Activated CD4-positive, alpha-beta T cell treated with anti-CD3 and anti-CD28 coated beads, Interleukin-2, Interleukin-6, amounts not matched to agents 100 ng/mL and 50 ng/mL, durations not matched to agents 16 hours and 8 hours (primary cell): ENCODE measurements around the gene NCMAP.

Experiments
- DNase-seq: peaks from one replicate; pipeline ENCODE4 v3.0.0-alpha.2; 2020

The NCMAP gene

DNA sequence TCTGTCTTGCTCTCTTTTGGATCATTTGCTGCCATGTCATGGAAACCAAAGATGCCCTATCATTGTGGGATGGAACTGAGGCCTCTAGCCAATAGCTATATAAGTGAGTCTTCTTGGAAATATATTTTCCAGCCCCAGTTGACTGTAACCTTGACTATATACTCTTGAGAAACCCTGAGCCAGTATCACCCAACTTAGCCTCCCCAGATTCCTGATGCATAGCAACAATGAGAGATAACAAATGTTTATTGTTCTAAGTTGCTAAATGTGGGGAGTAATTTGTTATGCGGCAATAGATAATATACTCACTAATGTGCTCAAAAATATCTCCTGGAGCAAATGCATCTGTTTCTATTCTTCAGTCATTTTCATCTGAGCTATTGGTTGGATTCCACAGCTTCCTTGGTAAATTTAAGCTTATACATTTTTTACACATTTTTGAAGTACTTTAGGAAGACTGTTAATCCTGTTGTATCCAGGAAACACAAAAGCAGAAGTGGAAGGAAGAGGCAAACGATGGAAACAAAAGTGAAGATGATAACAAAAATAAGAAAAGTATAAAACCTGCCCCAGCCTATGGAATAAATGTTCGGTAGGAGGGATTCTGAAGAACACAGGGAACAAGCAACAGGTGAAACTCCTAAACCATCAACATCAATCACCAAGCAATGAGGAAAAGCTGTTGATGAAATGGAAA, 80.9 kb downstream of the NCMAP start:
- DNase-seq = no peak

DNA sequence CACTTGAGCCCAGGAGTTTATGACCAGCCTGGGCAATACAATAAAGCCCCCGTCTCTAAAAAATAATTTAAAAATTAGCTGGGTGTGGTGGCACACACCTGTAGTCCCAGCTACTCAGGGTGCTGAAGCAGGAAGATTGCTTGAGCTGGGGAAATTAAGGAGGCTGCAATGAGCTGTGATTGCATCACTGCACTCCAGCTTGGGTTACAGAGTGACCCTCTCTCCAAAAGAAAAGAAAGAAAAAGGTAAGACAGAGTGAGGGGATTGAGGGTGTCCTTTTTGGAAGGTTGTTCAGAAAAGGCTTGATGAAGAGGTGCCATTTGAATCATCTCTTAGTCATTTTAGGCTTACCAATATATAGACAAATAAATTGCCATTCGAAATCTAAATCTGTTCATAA, 83.2 kb downstream of the NCMAP start:
- DNase-seq = no peak

DNA sequence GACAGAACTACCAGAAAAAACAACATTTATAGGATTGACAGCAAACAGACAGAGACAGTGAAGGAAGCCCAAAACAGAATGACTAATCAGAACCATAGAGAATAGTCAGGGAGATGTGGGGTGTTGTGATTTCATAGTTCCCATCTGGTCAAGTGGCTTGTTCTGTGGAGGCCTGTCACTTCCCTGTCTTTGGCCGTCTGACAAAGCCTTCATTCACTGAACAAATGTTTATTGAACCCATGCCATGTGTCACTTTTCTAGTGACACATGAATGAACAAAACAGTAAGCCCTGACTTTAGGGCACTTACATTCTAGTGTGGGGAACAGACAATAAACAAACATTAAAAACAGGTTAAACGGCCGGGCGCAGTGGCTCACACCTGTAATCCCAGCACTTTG, 84.0 kb downstream of the NCMAP start:
- DNase-seq = no peak

DNA sequence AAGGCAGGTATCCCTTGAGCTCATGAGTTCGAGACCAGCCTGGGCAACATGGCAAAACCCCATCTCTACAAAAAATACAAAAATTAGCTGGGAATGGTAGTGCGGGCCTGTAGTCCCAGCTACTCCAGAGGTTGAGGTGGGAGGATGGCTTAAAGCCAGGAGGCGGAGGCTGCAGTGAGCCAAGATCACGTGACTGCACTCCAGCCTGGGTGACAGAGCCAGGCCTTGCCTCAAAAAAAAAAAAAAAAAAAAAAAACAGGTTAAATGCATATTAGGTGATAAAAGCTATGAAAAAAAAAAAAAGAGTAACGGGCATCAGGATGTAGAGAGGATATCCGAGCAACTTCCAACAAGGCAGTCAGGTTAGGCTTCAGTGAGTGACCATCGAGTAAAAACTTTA, 84.4 kb downstream of the NCMAP start:
- no peak for DNase-seq

DNA sequence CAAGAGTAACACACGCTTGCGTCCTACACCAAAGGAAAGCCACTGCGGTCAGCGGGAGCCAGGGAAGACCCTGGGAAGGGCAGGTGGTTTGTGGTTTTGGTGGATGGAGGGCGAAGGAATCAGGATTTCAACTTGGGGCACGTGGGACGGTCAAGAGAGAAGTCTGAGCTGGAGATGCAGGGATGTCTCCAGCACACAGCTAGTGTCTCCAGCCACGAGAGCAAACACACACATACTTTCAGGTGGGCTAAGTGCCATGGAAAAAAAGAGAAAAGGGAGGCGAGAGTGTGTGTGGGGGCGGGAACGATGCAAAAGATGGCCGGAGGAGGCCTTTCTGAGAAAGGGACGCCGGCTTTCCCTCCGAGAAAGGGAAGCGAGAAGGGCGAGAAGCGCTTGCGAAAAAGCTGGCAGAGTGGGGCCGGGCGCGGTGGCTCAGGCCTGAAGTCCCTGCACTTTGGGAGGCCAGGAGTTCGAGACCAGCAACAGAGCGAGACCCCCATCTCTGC, 85.8 kb downstream of the NCMAP start:
- peak; percentile 59 for DNase-seq

DNA sequence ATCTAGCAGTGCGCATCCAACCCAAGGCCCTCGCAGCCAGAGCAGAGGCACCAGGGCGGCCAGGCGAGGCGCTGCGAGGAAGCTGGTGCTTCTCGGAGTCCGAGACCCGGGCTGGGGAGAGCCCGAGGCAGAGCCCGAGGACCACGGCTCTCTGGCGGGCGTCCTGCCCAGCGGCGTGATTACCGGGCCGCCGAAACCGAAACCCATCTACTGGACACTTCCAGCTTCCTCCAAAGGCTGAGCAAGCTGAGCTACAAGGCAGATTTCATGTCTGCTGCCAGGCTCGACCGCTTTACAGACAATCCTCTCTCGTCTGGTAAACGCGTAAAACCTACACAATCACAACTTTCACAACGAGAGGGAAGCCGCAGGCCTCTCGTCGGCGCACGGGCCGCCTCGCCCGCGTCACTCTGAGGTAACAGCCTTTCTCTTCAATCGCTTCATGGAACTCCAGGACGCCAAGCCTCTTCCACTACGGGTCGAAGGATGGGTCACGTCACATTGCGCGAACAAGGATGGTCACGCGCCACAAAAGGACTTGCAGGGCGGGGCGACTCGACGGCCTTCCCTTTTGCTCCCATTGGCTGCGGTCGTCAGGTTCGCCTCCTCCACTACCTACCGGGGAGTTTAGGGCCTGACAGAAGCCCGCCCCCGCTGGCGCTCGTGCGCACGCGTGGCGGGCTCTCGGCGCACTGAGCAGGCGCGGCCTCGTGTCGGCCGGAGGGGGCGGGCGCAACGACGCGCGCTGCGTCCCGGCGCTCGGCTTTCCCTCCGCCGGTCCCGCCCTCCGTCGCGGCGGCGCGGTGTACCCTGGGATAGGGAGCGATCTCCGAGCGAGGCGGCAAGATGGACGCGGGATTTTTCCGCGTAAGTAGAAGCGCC, 86.8 kb downstream of the NCMAP start, which contains the start of gene SRRM1:
Gene SRRM1 (plus strand): TSS at position 822 of the 882 bp plus-strand sequence. CDS start 25 bp downstream, at position 847.
- DNase-seq = peak; percentile 99

DNA sequence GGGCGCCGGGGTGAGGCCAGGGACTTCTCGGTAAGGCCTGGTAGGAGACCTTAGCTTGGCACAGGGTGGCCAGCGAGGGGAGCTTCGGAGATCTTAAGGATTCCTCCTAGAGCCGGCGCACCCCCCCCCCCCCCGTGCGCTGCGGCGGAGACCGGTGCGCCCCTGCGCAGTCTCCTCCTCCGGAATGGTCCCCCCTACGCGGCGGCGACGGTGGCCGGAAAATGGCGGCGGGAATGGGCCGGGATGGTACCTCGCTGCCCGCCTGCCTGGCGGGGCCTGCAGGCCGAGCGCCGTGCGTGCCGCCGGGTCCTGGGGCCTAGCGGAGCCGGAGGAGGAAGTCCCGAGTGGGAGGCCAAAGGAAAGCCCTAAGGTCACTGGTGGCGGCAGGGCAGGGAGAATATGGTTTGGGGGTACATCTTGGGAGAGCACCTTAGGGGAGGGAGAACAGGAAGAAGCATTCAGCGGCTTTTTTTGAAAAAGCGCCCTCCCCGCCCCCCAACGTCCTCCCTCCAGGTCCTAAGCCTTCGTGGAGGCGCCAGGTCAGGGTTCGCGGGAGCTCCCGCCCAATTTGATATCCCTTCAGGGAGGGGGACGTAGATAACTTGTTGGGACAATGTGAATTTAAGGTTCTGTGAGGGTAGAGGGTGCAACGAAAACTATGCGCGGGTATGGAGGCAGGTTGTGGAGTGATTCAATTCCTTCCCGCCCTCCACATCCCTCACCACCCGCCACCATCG, 87.6 kb downstream of the NCMAP start:
- no peak for DNase-seq

DNA sequence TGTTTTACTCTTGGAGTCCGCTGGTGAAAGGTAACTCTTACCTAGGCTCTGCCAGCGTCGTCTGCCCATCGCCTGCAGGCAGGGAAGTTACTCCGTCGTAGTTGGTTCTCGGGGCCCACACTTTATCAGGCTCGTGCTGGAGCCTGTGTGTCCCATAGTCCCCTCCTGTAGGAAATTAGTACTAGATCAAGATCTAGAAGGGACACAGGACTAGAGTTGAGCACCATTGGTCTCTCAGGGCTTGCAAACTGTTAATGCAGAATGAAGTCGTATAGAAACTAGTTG, 88.2 kb downstream of the NCMAP start:
- DNase-seq = peak; percentile 39

DNA sequence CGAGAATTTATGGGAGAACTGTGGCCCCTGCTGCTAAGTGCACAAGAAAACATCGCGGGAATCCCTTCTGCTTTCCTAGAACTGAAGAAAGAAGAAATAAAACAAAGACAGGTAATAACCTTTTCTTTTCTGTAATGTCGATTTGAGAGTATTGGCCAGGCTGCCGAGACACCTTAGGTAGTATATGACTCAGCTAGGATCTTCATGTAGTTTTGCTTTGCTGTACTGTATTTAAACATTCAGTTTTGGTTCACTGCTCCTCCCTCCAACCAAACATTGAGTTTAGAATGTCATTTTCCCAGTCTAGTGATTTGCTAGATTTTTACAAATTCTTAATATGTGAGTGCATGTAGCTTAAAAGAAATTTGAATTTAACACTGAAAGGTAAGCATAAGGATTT, 93.0 kb downstream of the NCMAP start:
- no peak for DNase-seq

DNA sequence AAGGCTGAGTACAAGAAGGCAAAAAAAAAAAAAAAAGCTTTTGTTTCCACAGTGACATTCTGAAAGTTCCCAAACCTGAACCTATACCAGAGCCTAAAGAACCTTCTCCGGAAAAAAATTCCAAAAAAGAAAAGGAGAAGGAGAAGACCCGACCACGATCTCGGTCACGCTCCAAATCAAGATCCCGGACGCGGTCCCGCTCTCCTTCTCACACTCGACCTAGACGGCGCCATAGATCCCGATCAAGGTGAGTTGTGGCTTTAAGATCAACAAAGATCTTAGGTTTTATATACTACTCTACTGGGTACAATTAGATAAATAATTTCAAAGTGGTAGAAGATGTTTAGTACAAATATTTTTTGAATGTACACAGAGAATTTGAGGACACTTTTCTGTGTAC, 96.5 kb downstream of the NCMAP start:
- no peak for DNase-seq

DNA sequence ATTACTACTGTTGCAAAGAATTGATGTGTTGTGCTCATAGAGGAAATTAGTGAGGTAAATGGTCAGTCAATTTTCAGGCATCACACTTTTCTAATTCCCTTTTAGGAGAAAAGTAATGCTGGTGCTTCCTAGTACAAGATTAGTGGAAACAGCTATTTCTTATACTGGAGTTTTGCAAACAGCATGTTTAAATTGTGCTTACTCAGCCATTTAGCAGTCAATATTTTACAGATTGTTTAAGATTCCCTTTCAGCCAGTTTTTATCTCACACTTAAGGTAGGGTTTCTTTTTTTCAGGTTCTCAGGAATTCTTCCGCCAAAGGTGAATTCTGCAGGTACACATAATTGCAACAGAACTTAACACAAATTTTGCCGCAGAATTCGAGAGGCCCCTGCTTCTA, 98.1 kb downstream of the NCMAP start:
- no peak for DNase-seq

DNA sequence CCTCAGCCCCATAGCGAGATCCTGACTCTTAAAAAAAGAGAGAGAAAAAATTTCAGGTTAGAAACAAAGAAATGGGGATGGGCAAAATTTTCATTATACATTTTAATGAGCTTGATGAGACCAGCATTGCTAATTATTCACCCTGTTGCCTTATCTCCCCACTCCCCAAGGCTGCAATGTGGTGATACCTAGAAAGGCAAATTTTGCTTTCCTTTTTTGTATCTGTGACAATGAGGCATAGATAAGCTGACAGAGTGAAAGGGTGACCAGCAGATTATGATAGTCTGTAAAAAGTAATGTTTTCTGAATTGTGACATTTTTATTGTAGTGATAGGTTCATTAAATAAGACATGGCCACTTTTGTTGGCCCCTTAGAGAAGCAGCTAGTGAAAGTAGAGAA, 100.2 kb downstream of the NCMAP start:
- no peak for DNase-seq

DNA sequence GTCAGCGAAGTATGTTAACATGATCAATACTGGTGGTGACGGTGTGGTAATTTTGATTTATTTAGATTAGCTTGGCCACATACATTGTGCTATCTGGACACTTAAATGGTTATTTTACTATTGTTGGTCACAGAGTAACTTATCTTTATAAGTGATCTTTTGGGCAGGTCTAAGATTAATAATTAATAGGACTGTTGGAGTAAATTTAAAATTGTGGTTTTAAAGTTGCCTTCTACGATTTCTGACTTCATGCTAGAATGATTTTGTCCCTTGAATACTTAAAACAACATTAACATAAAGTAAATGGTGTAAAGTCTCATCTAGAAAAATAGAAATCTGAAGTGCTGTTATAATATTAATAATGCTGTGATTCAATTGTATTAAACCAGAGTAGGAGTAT, 101.9 kb downstream of the NCMAP start:
- DNase-seq = no peak
